ENCODE measurements around the gene NHSL2.

The NHSL2 gene

DNA sequence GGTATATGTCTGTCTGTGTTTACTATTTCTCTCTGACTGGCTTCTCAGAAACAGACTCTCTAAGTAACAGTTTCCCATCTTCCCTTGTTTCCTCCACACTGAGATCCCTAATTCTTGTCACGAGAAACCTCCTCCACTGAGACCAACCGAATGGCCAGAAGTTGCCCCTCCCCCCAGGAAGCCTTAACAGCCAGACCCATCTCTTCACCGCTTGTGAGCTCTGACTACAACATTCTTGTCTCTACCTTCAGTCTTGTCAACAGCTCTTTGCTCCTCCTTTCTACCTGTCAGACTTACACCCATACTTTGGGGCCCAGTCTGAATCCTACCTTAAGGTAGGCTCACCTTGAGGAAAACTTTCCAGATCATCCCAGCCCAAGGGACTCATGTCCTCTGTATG lies 90.8 kb downstream of the NHSL2 start:
- no peaks in the 10 kb centered on the region for H3K36me3 ChIP-seq
- H3K4me1 ChIP-seq (ENCODE audit: control insufficient read depth in 1 of 2, insufficient read depth in 1 of 2, low read depth in 1 of 2, low read length in 1 of 2): no peaks in the 10 kb centered on the region
- no peaks in the 10 kb centered on the region for H3K9me3 ChIP-seq
- H3K27me3 ChIP-seq: no peaks in the 10 kb centered on the region
- H3K4me3 ChIP-seq (ENCODE audit: low read depth in 1 of 2, low read length in 1 of 2): no peak overlapping the region
- H3K27ac ChIP-seq: no peak overlapping the region
- no peak for TF ChIP-seq CTCF (IDR thresholded peaks at IDR 0.05)

DNA sequence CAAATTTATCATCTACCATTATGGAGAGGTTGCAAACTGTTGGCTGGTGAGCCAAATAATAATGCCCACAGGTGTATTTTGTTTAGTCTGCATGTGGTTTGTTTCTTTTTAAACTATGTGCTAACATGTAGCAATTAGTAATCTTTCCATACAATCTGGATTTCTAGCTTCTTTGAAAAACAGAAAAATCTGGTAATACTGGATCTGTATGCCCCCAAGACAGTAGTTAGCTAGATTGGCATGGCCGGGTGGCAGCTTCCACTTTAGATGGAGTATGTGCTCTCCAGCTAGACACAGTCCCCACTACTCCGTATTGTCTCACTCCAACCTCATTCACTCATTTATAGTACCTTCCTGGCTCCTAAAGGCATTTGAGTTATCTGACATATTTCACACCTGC lies 91.3 kb downstream of the NHSL2 start:
- TF ChIP-seq CTCF (IDR thresholded peaks at IDR 0.05): no peak
- H3K27me3 ChIP-seq: no peaks in the 10 kb centered on the region
- no peaks in the 10 kb centered on the region for H3K9me3 ChIP-seq
- H3K27ac ChIP-seq: no peak overlapping the region
- no peak overlapping the region for H3K4me3 ChIP-seq (ENCODE audit: low read depth in 1 of 2, low read length in 1 of 2)
- H3K36me3 ChIP-seq: no peaks in the 10 kb centered on the region
- H3K4me1 ChIP-seq (ENCODE audit: control insufficient read depth in 1 of 2, insufficient read depth in 1 of 2, low read depth in 1 of 2, low read length in 1 of 2): no peaks in the 10 kb centered on the region

DNA sequence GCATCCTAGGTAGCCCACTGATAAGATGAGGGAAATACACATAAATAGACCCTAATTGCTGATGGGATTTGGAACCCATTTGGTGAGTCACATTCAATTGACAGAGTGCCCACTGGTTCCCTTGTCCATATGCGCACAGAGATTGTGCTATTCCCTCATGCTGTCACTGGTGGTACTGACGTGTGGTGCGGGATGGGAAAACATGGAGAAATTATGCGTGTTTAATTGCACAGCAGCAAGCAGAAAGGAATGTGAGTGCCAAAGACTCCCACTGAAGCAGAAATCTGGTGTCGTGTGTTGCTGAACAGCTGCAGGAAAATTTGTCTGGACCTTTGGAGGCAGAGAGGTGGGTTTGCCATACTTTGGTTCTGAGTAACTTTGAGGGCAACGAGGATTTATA lies 92.2 kb downstream of the NHSL2 start:
- Histone ChIP-seq H3K4me3 (ENCODE audit: low read depth in 1 of 2, low read length in 1 of 2) (no peak overlapping the region), H3K27ac (no peak overlapping the region), H3K9me3 (no peaks in the 10 kb centered on the region), H3K27me3 (no peaks in the 10 kb centered on the region), H3K36me3 (no peaks in the 10 kb centered on the region), H3K4me1 (ENCODE audit: control insufficient read depth in 1 of 2, insufficient read depth in 1 of 2, low read depth in 1 of 2, low read length in 1 of 2) (no peaks in the 10 kb centered on the region)
- no peak for TF ChIP-seq CTCF (IDR thresholded peaks at IDR 0.05)

- no peaks in the 10 kb centered on the region for H3K9me3 ChIP-seq
- no peak overlapping the region for H3K4me3 ChIP-seq (ENCODE audit: low read depth in 1 of 2, low read length in 1 of 2)
- no peaks in the 10 kb centered on the region for H3K4me1 ChIP-seq (ENCODE audit: control insufficient read depth in 1 of 2, insufficient read depth in 1 of 2, low read depth in 1 of 2, low read length in 1 of 2)
- no peak overlapping the region for H3K27ac ChIP-seq
- no peak for TF ChIP-seq CTCF (IDR thresholded peaks at IDR 0.05)
- H3K36me3 ChIP-seq: no peaks in the 10 kb centered on the region
- no peaks in the 10 kb centered on the region for H3K27me3 ChIP-seq
These were observed 93.4 kb downstream of the NHSL2 start for GRCh38 chrX:72003811-72004750.

DNA sequence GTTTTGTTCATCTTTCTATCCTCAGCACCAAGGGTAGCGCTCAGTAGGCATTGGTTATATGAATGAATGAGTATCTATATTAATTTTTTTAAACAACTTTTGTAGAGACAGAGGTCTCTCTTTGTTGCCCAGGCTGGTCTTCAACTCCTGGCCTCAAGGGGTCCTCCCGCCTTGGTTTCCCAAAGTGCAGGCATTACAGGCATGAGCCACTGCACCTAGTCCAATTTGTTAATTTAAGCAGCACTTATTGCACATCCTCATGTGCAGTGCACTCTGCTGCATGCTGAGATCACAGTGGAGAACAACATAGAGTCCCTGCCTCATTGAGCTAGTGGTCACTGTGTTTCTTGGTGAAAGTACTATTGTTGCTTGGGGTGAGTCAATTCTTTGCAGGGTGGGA lies 94.4 kb downstream of the NHSL2 start:
- no peaks in the 10 kb centered on the region for H3K27me3 ChIP-seq
- no peaks in the 10 kb centered on the region for H3K4me1 ChIP-seq (ENCODE audit: control insufficient read depth in 1 of 2, insufficient read depth in 1 of 2, low read depth in 1 of 2, low read length in 1 of 2)
- H3K9me3 ChIP-seq: no peaks in the 10 kb centered on the region
- no peaks in the 10 kb centered on the region for H3K36me3 ChIP-seq
- no peak overlapping the region for H3K27ac ChIP-seq
- H3K4me3 ChIP-seq (ENCODE audit: low read depth in 1 of 2, low read length in 1 of 2): no peak overlapping the region
- no peak for TF ChIP-seq CTCF (IDR thresholded peaks at IDR 0.05)

Measured in neutrophil (primary cell).